HG02610 (cell line): ENCODE results near the gene SETX.

ENCODE experiments used
- ATAC-seq: cut with Tn5 transposase; IDR thresholded peaks from one replicate; pipeline ENCODE4 v1.9.1; 2021; ENCODE audit warnings: mild to moderate bottlenecking, moderate library complexity; ENCODE audit not compliant: unreplicated experiment

The SETX gene

GRCh38 chr9:132241483-132241839 lies 113.3 kb downstream of the SETX start:
- ATAC-seq: no peak

DNA sequence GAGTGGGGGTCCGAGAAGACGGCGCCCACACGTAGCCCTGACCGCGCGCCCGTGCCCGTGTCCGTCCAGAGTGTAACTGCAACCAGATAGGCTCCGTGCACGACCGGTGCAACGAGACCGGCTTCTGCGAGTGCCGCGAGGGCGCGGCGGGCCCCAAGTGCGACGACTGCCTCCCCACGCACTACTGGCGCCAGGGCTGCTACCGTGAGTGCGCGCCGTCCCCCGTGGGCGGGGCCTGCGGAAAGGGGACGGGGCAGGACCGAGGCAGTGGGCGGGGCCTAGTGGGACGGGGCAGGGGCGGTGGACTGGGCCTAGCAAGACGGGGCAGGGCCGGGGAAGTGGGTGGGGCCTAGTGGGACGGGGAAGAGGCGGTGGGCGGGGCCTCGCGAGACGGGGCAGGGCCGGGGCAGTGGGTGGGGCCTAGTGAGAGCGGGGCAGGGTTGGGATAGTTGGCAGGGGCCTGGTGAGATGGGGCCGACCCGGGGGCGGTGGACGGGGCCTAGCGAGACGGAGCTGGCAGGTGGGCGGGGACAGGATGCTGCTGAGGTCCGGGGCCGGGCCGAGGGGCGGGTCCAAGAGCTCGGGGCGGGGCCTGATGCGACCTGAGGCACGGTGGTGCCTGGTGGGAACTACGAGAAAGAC lies 113.8 kb downstream of the SETX start:
- peak; percentile 65 for ATAC-seq

DNA sequence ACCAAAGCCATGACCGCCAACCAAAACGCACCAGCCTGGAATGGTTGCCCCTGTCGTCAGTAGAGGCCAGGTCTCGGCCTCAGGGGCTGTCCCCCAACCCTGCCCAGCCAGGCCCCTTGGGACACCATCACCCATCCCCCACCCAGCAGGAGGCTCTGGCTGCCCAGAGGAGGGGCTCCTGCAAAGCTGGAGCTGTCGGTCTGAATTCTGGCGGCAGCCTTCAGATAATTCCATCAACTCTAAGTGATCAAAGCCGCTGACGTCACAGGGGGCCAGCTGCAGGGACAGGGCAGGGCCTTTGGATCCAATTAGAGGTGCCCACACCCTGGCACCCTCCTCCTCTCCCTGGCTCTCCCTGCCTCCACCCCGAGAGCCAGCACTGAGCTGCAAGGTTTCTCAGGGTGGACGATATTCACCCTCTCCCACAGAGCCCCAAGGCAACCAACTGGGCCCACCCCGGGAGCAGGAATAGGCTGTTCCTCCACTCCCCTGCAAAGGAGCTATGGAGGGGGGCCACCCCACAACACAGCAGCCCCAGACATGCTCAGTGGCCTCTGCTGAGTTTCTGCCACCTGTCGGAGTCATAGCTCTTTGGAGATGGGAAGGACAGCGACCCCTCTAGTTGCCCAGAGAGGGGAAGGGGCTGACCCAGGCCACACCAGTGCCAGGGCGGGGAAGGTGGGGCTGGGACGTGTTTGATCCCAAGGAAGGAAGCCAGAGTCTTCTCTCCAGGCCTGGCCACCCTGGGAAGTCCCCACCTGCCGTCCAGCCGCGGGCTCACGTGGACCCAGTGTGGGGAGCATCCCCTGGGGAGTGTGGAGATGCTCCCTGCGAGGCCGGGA lies 114.6 kb downstream of the SETX start:
- no peak for ATAC-seq

GRCh38 chr9:132239518-132239917 lies 115.3 kb downstream of the SETX start:
- no peak for ATAC-seq

DNA sequence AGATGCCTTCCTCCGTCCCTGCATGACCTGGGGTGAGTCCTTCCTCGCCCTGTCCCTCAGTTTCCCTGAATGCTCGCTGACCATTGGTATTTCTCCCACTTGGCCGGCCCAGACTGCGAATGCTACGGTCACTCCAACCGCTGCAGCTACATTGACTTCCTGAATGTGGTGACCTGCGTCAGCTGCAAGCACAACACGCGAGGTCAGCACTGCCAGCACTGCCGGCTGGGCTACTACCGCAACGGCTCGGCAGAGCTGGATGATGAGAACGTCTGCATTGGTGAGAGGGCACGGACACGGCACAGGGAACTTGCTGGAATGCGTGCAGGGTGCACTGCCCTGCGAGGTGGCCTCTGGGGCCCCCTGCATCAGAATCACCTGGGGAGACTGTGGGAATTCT lies 115.8 kb downstream of the SETX start:
- ATAC-seq: no peak

GRCh38 chr9:132238026-132238972 lies 116.5 kb downstream of the SETX start:
- ATAC-seq: no peak

- ATAC-seq: no peak
Observed at GRCh38 chr9:132237481-132237880, 117.3 kb downstream of the SETX start.

GRCh38 chr9:132236662-132237311 lies 118.0 kb downstream of the SETX start:
- no peak for ATAC-seq

- no peak for ATAC-seq
Observed at GRCh38 chr9:132235894-132236661, 118.7 kb downstream of the SETX start.

DNA sequence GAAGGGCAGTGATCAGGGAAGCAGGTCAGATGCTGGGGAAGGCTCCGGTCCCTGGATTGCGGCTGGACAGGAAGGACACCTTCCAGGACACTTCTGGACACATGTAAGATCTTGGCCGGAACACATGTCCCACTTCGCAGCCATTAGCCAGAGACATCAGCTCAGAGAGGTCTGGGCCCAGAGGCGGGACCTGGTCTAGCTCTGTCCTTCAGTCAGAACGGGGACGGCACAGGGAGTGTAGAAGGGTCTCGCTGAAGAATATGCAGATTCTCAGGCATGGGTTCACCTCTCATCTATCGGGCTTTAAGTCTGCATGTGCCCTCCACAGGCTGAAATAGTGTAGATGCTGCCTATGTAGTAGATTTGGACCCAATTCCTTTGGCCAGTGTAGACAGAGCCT lies 119.7 kb downstream of the SETX start:
- ATAC-seq: no peak

GRCh38 chr9:132234535-132234934 lies 120.3 kb downstream of the SETX start:
- ATAC-seq: no peak

DNA sequence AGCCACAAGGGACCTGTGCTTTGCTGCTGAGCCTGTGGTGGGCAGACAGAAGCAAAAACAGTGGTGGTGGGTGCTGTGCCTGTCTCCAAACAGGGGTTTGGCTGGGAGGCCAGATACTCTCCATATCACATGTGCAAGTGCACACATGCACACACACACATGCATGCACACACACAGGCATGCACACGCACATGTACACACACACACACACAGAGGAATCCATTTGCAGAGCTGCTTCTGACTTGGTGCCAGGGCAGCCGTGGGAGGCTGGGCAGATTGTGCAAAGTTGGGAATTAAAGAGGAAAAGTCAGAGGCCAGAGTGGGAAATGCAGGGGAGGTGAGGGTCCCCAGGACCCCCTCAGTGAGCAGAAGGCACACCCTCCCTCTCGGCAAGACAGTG lies 121.6 kb downstream of the SETX start:
- ATAC-seq: no peak

- ATAC-seq: no peak
Observed at GRCh38 chr9:132232522-132232921, 122.3 kb downstream of the SETX start.

DNA sequence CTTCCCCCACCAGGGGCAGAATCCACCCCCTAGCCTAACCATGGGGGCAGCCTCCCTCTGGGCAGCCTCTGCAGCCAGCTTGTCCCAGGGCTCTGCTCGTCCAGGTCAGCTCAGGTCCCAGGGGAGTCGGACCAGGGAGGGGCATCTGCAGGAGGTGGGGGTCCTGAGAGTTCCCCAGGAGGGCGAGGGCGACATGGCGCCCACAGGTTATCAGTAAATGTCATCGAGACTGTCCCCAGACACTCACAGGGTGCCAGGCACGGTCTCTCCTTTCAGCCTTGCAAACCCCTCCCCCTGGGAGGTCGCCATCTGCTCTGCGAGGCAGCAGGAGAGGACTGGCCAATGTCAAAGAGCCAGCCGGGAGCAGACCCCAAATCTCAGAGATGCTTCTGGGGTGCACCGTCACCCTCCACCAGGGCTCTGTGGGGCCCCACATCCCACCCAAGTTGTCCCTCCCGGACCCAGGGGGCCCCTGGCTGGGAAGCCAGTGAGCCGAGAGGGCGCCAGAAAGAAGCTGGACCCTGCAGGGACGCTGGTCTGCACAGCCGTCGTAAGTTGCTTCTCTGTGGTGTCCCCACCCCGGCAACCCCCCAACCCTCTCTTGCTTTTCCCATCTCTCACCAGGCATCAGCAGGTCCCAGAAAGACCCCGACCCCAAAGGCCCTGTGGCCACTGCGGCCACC lies 123.6 kb downstream of the SETX start:
- no peak for ATAC-seq

GRCh38 chr9:132230605-132231004 lies 124.2 kb downstream of the SETX start:
- ATAC-seq: no peak

DNA sequence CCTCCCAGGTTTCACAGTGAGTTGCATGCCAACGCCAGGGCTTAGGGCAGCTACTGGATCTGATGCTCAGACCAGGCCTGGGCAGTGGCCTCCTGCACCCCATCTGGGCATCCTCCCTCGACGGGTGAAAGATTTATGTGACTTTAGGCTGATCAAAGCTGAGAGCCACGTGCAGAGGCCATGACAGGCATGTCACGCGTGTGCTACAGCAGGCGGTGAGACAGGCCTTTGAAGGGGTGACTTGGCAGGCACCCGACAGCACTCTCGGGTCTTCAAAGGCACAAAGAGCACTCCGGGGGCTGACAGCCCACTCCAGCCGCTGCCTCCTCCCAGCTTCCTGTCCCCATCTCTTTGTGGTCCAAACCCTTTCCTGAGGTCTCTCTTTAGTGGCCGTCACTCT lies 126.7 kb downstream of the SETX start:
- ATAC-seq: no peak

- ATAC-seq: no peak
Observed at GRCh38 chr9:132226571-132227430, 128.0 kb downstream of the SETX start.

DNA sequence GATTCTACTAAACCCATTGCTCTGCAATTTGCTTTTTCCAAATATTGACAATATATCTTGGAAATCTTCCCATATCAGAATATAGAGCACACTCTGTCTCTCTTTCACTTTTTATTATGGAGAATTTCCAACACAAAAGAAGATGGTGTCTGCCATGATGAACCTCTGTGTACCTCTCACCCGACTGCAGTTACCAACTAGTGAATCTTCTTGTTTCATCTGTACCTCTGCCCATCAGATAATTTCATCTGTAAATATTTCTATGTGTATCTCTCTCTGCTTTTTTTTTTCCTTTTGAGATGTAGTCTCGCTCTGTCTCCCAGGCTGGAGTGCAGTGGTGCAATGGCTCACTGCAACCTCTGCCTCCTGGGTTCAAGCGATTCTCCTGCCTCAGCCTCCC lies 130.1 kb downstream of the SETX start:
- no peak for ATAC-seq

DNA sequence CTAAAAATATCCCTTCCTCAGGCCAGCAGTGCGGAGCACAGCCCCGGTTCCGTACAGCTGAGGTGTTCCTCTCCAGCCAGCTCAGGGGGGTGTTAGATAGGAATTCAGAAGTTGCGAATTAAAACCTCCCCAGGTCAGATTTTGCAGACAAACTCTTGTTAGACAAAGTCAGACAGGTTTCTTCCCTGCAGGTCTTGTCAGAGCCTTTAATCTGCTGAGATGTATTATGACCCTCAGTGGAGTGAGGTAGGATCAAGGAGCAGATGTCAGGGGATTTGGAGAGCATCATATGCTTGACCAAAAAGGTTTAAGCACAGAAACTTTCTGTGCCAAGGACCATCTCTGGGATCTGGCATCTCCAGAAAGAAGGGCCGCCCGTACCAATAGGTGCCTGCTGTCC lies 132.8 kb downstream of the SETX start:
- no peak for ATAC-seq
